ENCODE results near the gene EFNA3.
A peak's percentile ranks its signal among the peaks of the same experiment; 100 is the strongest.

The EFNA3 gene

DNA sequence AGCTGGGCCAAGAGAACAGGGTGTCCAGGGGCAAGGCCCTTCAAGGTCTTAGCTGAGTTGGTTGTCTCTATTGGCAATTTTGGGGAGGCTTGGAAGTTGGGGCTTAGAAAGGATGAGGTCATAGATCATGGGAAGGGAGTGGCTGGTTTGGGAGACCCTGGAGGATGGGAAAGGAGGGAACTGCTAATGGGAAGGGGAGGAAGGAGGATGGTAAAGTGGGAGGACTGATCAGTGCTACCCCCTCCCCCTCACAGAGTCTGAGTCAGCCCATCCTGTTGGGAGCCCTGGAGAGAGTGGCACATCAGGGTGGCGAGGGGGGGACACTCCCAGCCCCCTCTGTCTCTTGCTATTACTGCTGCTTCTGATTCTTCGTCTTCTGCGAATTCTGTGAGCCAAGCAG lies 10.0 kb upstream of the EFNA3 start:
- TF ChIP-seq, protein P1, sequence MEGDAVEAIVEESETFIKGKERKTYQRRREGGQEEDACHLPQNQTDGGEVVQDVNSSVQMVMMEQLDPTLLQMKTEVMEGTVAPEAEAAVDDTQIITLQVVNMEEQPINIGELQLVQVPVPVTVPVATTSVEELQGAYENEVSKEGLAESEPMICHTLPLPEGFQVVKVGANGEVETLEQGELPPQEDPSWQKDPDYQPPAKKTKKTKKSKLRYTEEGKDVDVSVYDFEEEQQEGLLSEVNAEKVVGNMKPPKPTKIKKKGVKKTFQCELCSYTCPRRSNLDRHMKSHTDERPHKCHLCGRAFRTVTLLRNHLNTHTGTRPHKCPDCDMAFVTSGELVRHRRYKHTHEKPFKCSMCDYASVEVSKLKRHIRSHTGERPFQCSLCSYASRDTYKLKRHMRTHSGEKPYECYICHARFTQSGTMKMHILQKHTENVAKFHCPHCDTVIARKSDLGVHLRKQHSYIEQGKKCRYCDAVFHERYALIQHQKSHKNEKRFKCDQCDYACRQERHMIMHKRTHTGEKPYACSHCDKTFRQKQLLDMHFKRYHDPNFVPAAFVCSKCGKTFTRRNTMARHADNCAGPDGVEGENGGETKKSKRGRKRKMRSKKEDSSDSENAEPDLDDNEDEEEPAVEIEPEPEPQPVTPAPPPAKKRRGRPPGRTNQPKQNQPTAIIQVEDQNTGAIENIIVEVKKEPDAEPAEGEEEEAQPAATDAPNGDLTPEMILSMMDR (IDR thresholded peaks at IDR 0.05; ENCODE audit: borderline replicate concordance, insufficient read depth, low read depth, low read length) = no peak
- no peak overlapping the region for H3K4me3 ChIP-seq (ENCODE audit: low read depth, low read length)

- no peak overlapping the region for H3K4me3 ChIP-seq (ENCODE audit: low read depth, low read length)
- TF ChIP-seq, protein P1 (IDR thresholded peaks at IDR 0.05; ENCODE audit: borderline replicate concordance, insufficient read depth, low read depth, low read length) = no peak
These were observed 9.0 kb upstream of the EFNA3 start for GRCh38 chr1:155069551-155070157.

DNA sequence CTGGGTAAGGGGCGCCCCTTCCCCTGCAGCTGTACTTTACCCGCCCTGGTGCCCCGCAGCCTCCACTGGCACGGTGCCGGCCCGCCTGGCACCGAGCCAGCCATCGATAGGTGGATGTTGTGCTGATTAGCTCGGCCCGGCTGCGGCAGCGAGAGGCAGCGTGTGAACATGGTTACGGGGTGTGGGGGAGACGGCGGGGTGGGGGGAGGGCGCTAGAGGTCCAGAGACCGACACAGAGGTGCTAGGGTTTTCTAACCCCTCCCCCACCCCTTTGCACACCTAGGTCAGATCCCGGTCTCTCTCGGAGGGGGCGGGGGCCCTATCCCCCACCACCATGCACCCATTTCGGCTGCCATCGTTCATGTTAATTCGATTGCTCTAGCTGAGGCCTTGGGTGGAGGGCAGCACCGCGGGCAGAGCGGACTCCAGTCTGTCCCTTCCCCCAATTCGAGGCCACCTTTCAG lies 8.4 kb upstream of the EFNA3 start:
- H3K4me3 ChIP-seq (ENCODE audit: low read depth, low read length) = peak overlapping the region; percentile 40
- TF ChIP-seq, protein P1 (IDR thresholded peaks at IDR 0.05; ENCODE audit: borderline replicate concordance, insufficient read depth, low read depth, low read length) = no peak

- peak overlapping the region; percentile 40 for H3K4me3 ChIP-seq (ENCODE audit: low read depth, low read length)
- TF ChIP-seq, protein P1 (IDR thresholded peaks at IDR 0.05; ENCODE audit: borderline replicate concordance, insufficient read depth, low read depth, low read length) = peak; percentile 61
These were observed 7.7 kb upstream of the EFNA3 start for GRCh38 chr1:155070721-155071569.

DNA sequence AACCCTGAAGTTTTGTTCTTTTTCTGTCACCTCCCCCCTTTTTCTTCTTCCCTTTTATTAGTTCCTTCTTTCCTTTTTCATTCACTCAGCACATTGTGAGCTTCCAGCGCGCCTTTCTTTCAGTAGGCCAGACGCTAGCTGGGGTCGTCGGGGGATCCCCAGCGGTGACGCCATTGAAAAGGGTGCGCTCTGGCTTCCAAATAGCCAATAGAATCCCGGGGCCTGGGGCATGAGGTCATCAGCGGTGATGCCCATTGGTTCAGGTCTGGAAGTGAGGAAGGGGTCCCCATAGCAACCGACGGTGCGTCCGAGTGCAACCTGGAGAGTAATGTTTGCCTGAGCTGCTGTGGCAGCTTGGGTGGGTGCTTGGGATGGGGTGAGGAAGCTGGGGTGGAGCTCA lies 6.9 kb upstream of the EFNA3 start:
- H3K4me3 ChIP-seq (ENCODE audit: low read depth, low read length) = no peak overlapping the region
- TF ChIP-seq, protein P1 (IDR thresholded peaks at IDR 0.05; ENCODE audit: borderline replicate concordance, insufficient read depth, low read depth, low read length) = no peak

- no peak overlapping the region for H3K4me3 ChIP-seq (ENCODE audit: low read depth, low read length)
- TF ChIP-seq, protein P1 (IDR thresholded peaks at IDR 0.05; ENCODE audit: borderline replicate concordance, insufficient read depth, low read depth, low read length) = no peak
These were observed 5.9 kb upstream of the EFNA3 start for GRCh38 chr1:155072531-155073289.

Data from GM12875 (cell line).